CMK (cell line): ENCODE results near the gene EPN3.

ENCODE experiments used
- DNase-seq: peaks from one replicate; pipeline ENCODE4 v3.0.0-alpha.2; 2010; ENCODE audit warnings: low read depth

The EPN3 gene

DNA sequence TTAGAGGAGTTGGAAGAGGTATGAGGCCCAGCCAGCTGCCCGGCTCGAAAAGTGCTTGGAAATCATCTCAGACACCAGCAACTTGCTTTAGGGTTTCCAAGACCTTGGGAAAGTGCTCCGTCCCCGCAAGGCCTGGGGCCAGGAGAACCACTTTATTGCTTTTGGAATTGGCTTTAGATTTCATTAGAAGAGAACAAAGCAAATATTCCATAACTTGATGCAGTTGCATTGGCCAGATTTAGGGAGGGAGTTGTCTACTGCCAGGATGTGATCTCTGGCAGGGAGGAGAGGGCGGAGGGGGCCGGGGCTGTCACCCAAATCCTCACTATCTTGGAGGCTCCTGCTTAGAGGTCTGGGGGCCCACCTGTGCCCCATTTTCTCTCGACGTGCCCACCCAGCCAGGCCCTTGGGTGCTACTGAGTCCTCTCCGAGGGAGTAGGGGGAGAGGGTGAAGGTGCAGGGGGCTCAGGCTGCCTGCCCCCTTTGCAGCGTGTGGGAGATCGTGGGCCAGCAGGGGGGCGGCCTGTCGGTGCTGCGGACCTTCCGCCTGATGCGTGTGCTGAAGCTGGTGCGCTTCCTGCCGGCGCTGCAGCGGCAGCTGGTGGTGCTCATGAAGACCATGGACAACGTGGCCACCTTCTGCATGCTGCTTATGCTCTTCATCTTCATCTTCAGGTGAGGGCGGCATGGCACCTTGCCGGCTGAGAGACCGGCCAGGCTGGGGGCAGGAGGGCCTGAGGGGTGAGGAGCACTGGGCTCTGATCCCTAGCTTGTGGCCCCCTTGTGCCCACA lies 58.6 kb downstream of the EPN3 start:
- DNase-seq, result no peak

- no peak for DNase-seq
These were observed 60.8 kb downstream of the EPN3 start for GRCh38 chr17:50593321-50593720.
